HEK293T (cell line): Measurements from ENCODE around the gene EVPLL.
"Not testable (repeated sequence)": the region's sequence is repeated elsewhere in the genome, so short reads cannot be mapped to it uniquely, and the experiment has no call there.

Experiments
- ARNT ChIP-seq: fragments of 450-650 bp; IDR thresholded peaks from 2 replicates; pipeline ENCODE4 v1.6.1; 2017; ENCODE audit warnings: mild to moderate bottlenecking
- CTBP1 ChIP-seq: fragments of 450-650 bp; IDR thresholded peaks from 2 replicates; pipeline ENCODE4 v1.6.1; 2016; ENCODE audit warnings: borderline replicate concordance
- ELF4 ChIP-seq: fragments of 450-650 bp; IDR thresholded peaks from 2 replicates; pipeline ENCODE4 v1.6.1; 2017; ENCODE audit warnings: antibody characterized with exemption
- FOXK2 ChIP-seq: fragments of 450-650 bp; IDR thresholded peaks from 2 replicates; pipeline ENCODE4 v1.6.1; 2016; ENCODE audit warnings: mild to moderate bottlenecking
- FOXM1 ChIP-seq: fragments of 450-650 bp; IDR thresholded peaks from 2 replicates; pipeline ENCODE4 v1.6.1; 2017; ENCODE audit warnings: mild to moderate bottlenecking, borderline replicate concordance
- SP1 ChIP-seq: fragments of 450-650 bp; IDR thresholded peaks from 2 replicates; pipeline ENCODE4 v1.6.1; 2017
- SUZ12 ChIP-seq: fragments of 450-650 bp; IDR thresholded peaks from 2 replicates; pipeline ENCODE4 v1.6.1; 2016; ENCODE audit warnings: mild to moderate bottlenecking
- TF ChIP-seq, protein P1 (sequence below): fragments of 450-650 bp; IDR thresholded peaks from 2 replicates; pipeline ENCODE4 v1.6.1; 2016

GRCh38 chr17:18432206-18432605, 54.6 kb downstream of the EVPLL start:
- not testable (repeated sequence) for TF ChIP-seq FOXK2, FOXM1, CTBP1, SP1, ARNT, SUZ12, ELF4
- TF ChIP-seq, protein P1, sequence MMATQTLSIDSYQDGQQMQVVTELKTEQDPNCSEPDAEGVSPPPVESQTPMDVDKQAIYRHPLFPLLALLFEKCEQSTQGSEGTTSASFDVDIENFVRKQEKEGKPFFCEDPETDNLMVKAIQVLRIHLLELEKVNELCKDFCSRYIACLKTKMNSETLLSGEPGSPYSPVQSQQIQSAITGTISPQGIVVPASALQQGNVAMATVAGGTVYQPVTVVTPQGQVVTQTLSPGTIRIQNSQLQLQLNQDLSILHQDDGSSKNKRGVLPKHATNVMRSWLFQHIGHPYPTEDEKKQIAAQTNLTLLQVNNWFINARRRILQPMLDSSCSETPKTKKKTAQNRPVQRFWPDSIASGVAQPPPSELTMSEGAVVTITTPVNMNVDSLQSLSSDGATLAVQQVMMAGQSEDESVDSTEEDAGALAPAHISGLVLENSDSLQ = not testable (repeated sequence)
